A172 (cell line): ENCODE data around the gene CCDC18. TPM values are rescaled to one million over a fixed set of nuclear protein-coding genes. Genes with fewer than 3 reads are reported as not detected.

Experiments used
- DNase-seq: peaks from one replicate; pipeline ENCODE4 v3.0.0-alpha.2; 2015; ENCODE audit warnings: low spot score
- total RNA-seq: library from RNA; depleted of rRNA; stranded (reverse); fragments of >200 nt; shearing (Covaris generic); gene quantifications from 2 replicates; pipeline ENCODE4 v1.2.3, GENCODE V29; 2014; rRNA removed

The CCDC18 gene
- total RNA-seq, 1 experiment from 2014 or later = 11.7 TPM

- no peak for DNase-seq
These were observed 121.6 kb downstream of the CCDC18 start for GRCh38 chr1:93302078-93302477.

GRCh38 chr1:93304716-93305138, 124.2 kb downstream of the CCDC18 start:
- DNase-seq = peak; percentile 49

GRCh38 chr1:93306920-93307319, 126.4 kb downstream of the CCDC18 start:
- no peak for DNase-seq

- DNase-seq = no peak
These were observed 132.5 kb downstream of the CCDC18 start for GRCh38 chr1:93313026-93313425.

GRCh38 chr1:93317207-93317606, 136.7 kb downstream of the CCDC18 start:
- no peak for DNase-seq

- no peak for DNase-seq
These were observed 137.4 kb downstream of the CCDC18 start for GRCh38 chr1:93317943-93318342.

DNA sequence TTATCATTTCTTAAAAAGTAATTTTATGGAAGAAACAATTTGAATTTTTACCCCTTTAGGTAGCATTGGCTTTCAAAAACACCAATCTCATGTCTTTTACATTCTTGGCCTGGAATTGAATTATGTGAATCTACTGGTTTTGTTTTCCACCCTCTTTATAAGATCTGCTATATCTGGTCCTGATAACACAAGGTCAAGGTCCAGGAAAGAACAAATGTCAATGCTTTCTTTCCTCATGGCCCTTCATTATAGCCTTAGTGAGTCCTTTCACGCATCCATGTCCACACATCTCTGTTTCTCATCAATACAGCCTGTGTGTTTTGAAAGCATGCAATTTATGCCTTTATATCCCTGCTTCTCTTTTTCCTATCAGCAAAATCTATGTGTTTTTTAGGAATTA, 141.2 kb downstream of the CCDC18 start:
- no peak for DNase-seq

DNA sequence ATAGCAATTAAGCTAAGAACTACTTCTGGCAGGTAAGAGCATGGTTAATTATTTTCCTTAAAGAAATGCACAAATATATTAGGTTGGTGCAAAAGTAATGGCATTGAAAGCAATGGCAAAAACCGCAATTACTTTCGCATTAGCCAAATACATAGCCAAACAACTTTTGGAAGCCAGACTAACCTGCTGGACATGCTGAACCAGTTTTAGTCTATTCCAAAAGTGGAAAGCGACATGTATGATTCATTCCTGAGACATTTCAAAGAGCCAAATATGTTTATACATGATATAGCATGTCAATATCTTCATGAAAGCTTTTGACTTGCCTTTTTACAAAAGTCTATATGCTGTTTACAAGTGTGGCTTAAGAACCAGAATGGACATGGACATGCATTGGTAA, 141.8 kb downstream of the CCDC18 start:
- no peak for DNase-seq

DNA sequence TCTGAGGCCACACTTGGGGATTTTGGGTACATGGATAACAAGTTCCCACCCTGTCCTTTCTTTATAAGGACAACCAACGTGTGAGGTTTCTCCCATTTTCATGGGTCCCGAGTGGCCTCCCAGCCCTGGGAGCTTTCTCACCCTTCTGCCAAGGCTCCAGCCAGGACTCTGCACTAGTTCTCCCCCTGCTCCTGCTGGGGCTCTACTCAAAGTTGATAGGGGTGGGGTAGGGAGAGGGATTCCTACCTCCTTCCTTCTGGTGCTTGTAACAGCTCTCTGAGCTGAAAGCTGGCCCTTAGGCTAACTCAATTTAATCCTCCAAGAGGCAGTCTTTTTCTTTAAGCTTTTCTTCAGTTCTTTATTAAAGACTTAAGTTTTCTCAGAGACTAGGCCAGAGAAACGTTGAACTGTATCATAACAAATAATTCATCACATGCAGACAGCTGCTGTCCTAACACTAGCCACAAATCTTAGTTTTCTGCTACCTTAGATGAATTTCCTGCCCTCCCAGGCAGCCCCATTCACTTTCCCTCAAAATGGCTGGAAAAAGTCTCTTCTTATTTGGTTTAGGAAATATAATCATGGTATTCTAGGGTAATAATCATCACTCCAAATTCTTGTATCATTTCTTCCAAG, 142.8 kb downstream of the CCDC18 start:
- no peak for DNase-seq

- DNase-seq = peak; percentile 27
These were observed 144.3 kb downstream of the CCDC18 start for GRCh38 chr1:93324486-93325464.

Other genes starting within 250 kb of the CCDC18 start
- gene DIPK1A, start 219.3 kb upstream of the CCDC18 start, total RNA-seq = 7.3 and 8.5 TPM in 2 replicates
- gene MTF2, start 101.4 kb upstream of the CCDC18 start, total RNA-seq = 12.2 and 30.7 TPM in 2 replicates
- gene TMED5, start 311 bp upstream of the CCDC18 start, total RNA-seq = 31.1 and 37.8 TPM in 2 replicates
- gene DR1, start 165.2 kb downstream of the CCDC18 start, total RNA-seq = 31.6 and 33.0 TPM in 2 replicates